ENCODE results near the gene CHRDL2.
"Not testable (repeated sequence)": the region's sequence is repeated elsewhere in the genome, so short reads cannot be mapped to it uniquely, and the experiment has no call there.

Gene CHRDL2

GRCh38 chr11:74669211-74670160 lies 61.7 kb downstream of the CHRDL2 start:
- DNase-seq = no peak

GRCh38 chr11:74663315-74663714 lies 67.9 kb downstream of the CHRDL2 start:
- DNase-seq = no peak

GRCh38 chr11:74662487-74663103 lies 68.6 kb downstream of the CHRDL2 start:
- DNase-seq = no peak

GRCh38 chr11:74659124-74659523 lies 72.1 kb downstream of the CHRDL2 start:
- not testable (repeated sequence) for DNase-seq

GRCh38 chr11:74654976-74655375 lies 76.2 kb downstream of the CHRDL2 start:
- no peak for DNase-seq

GRCh38 chr11:74650498-74650897 lies 80.7 kb downstream of the CHRDL2 start:
- no peak for DNase-seq

GRCh38 chr11:74648894-74649293 lies 82.3 kb downstream of the CHRDL2 start:
- DNase-seq = no peak

- no peak for DNase-seq
Observed at GRCh38 chr11:74647831-74648230, 83.4 kb downstream of the CHRDL2 start.

- no peak for DNase-seq
Observed at GRCh38 chr11:74647404-74647803, 83.8 kb downstream of the CHRDL2 start.

GRCh38 chr11:74646954-74647353 lies 84.3 kb downstream of the CHRDL2 start:
- no peak for DNase-seq
